AG09309 (cell line): ENCODE data around the gene GLP2R.

Experiments used
- DNase-seq: peaks from one replicate; pipeline ENCODE4 v3.0.0-alpha.2; 2010; ENCODE audit warnings: low read depth
- H3K4me3 ChIP-seq: 2 replicates; pipeline ENCODE4 v1.5.1; 2011; ENCODE audit warnings: mild to moderate bottlenecking, low read depth, low read length, moderate library complexity; ENCODE audit not compliant: control insufficient read depth
- CTCF ChIP-seq: IDR thresholded peaks from 2 replicates; pipeline ENCODE4 v1.5.1; 2011; ENCODE audit warnings: mild to moderate bottlenecking, low read depth, low read length, inconsistent platforms; ENCODE audit not compliant: insufficient read depth, control insufficient read depth; ENCODE audit errors: missing control alignments

Gene GLP2R

DNA sequence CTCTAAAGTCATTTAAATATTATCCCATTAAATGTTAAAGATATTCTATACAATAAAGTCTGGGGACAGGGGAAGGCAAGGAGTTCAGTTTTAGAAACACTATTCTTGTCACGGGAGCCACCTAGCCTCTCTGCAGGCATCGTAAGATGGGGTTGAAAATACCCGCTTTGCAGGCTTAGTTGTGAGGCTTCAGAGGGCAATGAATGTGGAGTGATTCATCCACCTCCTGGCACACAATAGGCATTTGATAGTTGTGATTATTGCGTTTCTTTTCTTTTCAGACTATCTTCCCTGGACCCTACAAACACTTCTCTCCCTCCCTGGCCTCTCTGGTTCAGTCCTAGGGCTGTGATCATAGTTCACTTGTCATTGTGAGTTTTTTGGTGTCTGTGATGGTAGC lies 19.6 kb downstream of the GLP2R start:
- no peak for TF ChIP-seq CTCF
- no peak overlapping the region for H3K4me3 ChIP-seq
- no peak for DNase-seq

- DNase-seq = no peak
- H3K4me3 ChIP-seq = no peak overlapping the region
- TF ChIP-seq CTCF = no peak
Measured at GRCh38 chr17:9850151-9850550, 24.4 kb downstream of the GLP2R start.

GRCh38 chr17:9854255-9854654 lies 28.5 kb downstream of the GLP2R start:
- no peak overlapping the region for H3K4me3 ChIP-seq
- TF ChIP-seq CTCF = no peak
- DNase-seq = no peak

- no peak for TF ChIP-seq CTCF
- H3K4me3 ChIP-seq = no peak overlapping the region
- no peak for DNase-seq
Measured at GRCh38 chr17:9855036-9855435, 29.3 kb downstream of the GLP2R start.

- H3K4me3 ChIP-seq = no peak overlapping the region
- TF ChIP-seq CTCF = no peak
- no peak for DNase-seq
Measured at GRCh38 chr17:9859781-9860180, 34.1 kb downstream of the GLP2R start.

GRCh38 chr17:9860851-9861250 lies 35.1 kb downstream of the GLP2R start:
- no peak for TF ChIP-seq CTCF
- H3K4me3 ChIP-seq = no peak overlapping the region
- DNase-seq = no peak

DNA sequence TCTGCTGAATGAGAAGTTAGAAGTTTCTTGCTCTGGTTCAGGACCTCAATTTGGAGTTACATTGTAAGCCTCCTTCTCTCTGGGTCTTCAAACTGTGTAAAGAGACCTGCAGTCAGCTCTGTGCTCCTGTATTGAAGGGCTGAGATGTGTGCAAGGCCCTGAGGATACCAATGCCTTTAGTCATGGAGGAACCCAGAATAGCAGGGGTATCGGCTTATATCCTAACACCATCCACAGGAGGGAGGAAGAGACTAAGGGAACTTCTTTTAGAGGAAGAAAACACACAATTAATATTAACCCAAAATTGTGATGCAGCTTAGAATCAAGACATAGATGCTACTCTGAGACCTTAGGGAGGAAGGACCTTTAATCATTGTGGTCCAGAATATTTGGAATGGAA lies 36.5 kb downstream of the GLP2R start:
- no peak for DNase-seq
- H3K4me3 ChIP-seq = no peak overlapping the region
- TF ChIP-seq CTCF = no peak
